NB4 (cell line): Measurements from ENCODE around the gene FADS3.

Source experiments
- POLR2A ChIP-seq: IDR thresholded peaks from 2 replicates; pipeline ENCODE4 v1.6.1; 2011; ENCODE audit warnings: mild to moderate bottlenecking; ENCODE audit not compliant: insufficient read length; ENCODE audit errors: extremely low read depth
- TF ChIP-seq, protein P1 (sequence below): IDR thresholded peaks from one replicate; pipeline ENCODE4 v1.5.1; 2012; ENCODE audit warnings: low read depth, low read length

DNA sequence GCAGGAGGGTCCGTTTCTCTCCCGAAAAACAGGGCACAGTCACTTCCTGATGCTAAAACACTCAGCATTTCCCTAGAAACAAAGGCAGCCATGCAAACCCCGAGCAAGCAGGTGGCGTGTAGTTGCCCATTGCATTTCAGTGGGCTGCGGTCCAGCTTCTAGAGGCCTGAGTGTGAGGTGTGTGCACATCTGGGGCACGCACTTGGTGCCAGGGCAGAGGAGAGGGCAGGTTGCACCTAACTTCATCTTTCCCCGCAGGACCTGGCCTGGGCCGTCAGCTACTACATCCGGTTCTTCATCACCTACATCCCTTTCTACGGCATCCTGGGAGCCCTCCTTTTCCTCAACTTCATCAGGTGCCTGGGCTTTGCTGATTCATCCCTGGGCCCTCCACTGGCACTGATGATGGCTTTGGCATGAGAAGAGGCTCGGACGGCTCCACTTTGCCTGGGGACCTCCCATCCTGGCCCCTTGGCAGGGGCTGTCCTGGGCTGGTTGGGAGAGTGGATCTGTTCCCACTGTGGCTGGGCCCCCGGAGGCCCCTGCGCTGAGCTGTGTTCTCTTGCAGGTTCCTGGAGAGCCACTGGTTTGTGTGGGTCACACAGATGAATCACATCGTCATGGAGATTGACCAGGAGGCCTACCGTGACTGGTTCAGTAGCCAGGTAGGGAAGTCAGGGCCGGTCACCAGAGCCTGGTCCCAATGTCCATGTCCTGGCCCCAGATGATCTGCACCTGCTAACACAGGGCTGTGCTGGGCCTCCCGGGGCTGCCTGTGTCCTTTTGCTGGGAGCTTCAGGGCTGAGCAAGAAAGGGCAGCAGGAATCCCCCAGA lies 28.4 kb downstream of the FADS3 start:
- TF ChIP-seq, protein P1, sequence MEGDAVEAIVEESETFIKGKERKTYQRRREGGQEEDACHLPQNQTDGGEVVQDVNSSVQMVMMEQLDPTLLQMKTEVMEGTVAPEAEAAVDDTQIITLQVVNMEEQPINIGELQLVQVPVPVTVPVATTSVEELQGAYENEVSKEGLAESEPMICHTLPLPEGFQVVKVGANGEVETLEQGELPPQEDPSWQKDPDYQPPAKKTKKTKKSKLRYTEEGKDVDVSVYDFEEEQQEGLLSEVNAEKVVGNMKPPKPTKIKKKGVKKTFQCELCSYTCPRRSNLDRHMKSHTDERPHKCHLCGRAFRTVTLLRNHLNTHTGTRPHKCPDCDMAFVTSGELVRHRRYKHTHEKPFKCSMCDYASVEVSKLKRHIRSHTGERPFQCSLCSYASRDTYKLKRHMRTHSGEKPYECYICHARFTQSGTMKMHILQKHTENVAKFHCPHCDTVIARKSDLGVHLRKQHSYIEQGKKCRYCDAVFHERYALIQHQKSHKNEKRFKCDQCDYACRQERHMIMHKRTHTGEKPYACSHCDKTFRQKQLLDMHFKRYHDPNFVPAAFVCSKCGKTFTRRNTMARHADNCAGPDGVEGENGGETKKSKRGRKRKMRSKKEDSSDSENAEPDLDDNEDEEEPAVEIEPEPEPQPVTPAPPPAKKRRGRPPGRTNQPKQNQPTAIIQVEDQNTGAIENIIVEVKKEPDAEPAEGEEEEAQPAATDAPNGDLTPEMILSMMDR: no peak
- no peak for TF ChIP-seq POLR2A
